ENCODE measurements around the gene CDYL2.

GRCh38 chr16:80619824-80620223, 184.6 kb downstream of the CDYL2 start:
- no peak for TF ChIP-seq CTCF (IDR thresholded peaks at IDR 0.05; ENCODE audit: low read depth, low read length)
- no peak for TF ChIP-seq POLR2A (IDR thresholded peaks at IDR 0.05; ENCODE audit: extremely low read depth, insufficient read length)
- TF ChIP-seq MYC (IDR thresholded peaks at IDR 0.05; ENCODE audit: low read depth, low read length) = no peak
- TF ChIP-seq, protein P1, sequence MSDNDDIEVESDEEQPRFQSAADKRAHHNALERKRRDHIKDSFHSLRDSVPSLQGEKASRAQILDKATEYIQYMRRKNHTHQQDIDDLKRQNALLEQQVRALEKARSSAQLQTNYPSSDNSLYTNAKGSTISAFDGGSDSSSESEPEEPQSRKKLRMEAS (IDR thresholded peaks at IDR 0.05; ENCODE audit: low read depth, low read length) = no peak

All from NB4 (cell line).